Anterior cingulate cortex (tissue), 58 donors: ENCODE data around the gene PLCXD1.

ENCODE experiments used
- DNase-seq, 58 donors: peaks; one replicate each; lab custom pipeline; 2025; lab: John Stamatoyannopoulos, UW

The PLCXD1 gene

GRCh38 chrX:332496-332860 lies 51.3 kb downstream of the PLCXD1 start:
- no peak for DNase-seq

GRCh38 chrX:332916-333610 lies 51.9 kb downstream of the PLCXD1 start:
- no peak for DNase-seq

GRCh38 chrX:333611-334311 lies 52.6 kb downstream of the PLCXD1 start:
- no peak for DNase-seq

GRCh38 chrX:334331-334891 lies 53.2 kb downstream of the PLCXD1 start:
- DNase-seq, result no peak

GRCh38 chrX:334971-335757 lies 54.0 kb downstream of the PLCXD1 start:
- DNase-seq, result no peak

GRCh38 chrX:335758-336155 lies 54.6 kb downstream of the PLCXD1 start:
- DNase-seq, result no peak

GRCh38 chrX:336227-336626 lies 55.0 kb downstream of the PLCXD1 start:
- DNase-seq, result no peak

GRCh38 chrX:337331-337831 lies 56.2 kb downstream of the PLCXD1 start:
- DNase-seq, result no peak

GRCh38 chrX:338281-338835 lies 57.2 kb downstream of the PLCXD1 start:
- DNase-seq, result no peak

- DNase-seq, result no peak
Measured at GRCh38 chrX:338836-339400, 57.7 kb downstream of the PLCXD1 start.

GRCh38 chrX:340121-340520 lies 58.9 kb downstream of the PLCXD1 start:
- DNase-seq, result no peak

GRCh38 chrX:340641-341423 lies 59.7 kb downstream of the PLCXD1 start:
- no peak for DNase-seq

- no peak for DNase-seq
Measured at GRCh38 chrX:341541-342101, 60.4 kb downstream of the PLCXD1 start.

- DNase-seq, result no peak
Measured at GRCh38 chrX:344371-344901, 63.3 kb downstream of the PLCXD1 start.

- no peak for DNase-seq
Measured at GRCh38 chrX:345020-345925, 64.1 kb downstream of the PLCXD1 start.

GRCh38 chrX:346034-346813 lies 65.0 kb downstream of the PLCXD1 start:
- no peak for DNase-seq
